Stimulated activated CD8-positive, alpha-beta memory T cell treated with anti-CD3 and anti-CD28 coated beads, Interleukin-12 subunit alpha, Interleukin-12 subunit beta, amount 100 ng/mL, for 1 hour (primary cell): ENCODE measurements around the gene PXT1.
"Not testable (repeated sequence)": the region's sequence is repeated elsewhere in the genome, so short reads cannot be mapped to it uniquely, and the experiment has no call there.

ENCODE experiments used
- DNase-seq: peaks from one replicate; pipeline ENCODE4 v3.0.0-alpha.2; 2020; ENCODE audit warnings: low read depth

The PXT1 gene

DNA sequence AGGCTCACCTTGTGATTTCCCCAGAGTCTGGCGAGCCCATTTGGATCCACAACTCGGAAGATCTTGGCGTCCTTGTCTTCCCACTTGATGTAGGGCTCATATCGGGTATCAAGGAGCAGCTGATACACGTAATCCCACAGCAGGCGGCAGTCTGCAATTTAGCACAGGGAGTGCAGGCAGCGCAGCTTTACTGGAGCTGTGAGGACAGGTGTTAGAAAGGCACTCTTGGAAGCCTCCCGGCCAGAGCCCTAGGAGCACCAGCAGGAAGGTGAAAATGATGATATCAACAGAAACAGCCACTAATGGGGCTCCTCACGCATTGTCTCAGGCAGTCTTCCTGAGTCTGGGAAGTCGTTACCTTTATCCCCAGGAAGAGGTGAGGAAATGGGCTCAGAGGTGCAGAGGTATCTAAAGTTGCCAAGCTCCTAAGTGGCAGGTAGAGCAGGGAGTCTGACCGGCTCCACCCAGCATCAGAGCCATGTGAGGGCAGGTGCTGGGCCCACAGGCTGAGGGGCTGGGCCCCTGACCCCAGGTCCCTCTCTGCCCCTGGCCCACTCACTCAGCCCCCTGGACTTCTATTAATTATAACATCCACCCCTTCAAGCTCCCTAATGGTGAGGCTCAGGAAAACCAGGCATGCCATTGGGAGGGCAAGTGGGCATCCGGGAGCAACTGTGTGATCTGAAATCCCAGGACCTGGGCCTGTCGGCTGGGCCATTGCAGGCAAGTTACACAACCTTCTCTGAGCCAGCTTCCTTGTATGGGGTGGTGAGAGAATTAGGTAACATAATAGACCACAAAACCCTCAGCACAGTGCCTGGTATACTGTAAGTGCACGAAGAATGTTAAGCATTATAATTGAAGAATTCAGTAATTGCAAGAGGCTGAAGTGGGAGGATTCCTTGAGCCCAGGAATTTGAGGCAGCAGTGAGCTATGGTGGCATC, 73.5 kb downstream of the PXT1 start:
- no peak for DNase-seq

DNA sequence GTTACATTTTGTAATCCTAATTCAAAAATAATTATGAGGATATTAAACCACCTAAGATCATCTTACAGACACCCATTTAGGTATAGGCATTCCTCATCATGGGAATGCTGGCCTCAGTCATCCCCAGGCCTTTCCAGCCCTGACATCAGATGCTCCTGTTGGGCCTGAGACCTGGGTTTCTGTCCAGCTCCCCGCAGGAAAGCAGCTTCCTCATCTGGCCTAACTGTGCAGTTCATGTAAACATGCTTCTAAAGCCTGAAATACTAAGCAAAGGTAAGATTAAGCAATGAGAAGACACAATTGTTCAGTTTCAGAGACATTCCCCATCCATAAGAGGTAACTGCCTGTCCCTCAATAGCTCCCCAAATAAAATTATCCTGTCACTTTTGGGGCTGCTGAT, 74.2 kb downstream of the PXT1 start:
- no peak for DNase-seq

DNA sequence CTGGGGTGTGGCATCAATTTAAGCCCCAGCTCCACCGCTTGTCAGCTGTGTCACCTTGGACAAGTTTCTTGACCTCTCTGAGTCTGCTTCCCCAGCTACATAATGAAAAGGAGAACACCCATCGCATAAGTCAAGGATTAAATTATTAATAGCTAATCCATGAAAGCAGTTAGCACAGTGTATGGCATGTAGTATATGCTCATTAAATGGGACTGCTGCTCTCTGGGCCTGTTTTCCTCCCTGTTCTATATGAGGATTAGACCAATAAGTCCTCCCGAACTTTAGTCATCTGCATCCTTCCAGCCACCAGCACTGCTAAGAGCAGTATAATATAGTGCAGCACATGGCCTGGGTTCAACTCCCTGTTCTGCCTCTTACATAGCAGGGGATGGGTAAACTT, 74.9 kb downstream of the PXT1 start:
- DNase-seq: no peak

DNA sequence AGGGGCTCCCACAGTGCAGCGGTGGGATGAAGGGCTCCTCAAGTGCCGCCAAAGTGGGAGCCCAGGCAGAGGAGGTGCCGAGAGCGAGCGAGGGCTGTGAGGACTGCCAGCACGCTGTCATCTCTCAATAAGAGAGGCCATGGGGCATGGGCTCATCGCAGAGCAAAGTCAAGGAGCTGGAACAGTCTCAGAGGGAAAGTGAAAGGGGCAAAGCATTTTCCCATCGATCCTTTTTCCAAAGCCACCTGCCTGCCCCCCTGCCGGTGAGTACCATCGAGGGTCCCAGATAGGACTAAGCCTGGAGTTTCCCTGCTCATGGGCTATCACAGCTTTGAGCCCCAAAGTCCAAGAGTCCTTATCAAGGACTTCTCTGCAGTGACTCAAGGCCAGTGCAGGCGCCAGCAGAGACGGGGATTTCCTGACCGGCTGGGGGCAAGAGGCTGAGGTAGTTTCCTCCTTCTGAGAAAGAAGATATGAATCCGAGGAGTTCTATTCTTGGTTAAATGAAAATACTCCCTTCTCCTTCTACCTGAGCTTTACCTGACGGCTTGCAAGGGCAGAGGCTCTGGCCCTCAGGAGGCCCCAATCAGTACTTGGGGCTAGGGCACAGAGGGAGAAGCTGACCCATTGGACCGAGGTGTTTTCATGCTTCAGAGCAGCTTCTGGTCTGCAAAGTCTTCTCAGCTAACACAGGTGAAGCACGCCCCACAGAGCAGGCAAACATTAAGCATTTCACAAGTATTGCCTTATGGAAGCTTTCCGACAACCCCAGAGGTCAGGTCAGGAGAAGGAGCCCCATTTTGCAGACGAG, 77.8 kb downstream of the PXT1 start:
- no peak for DNase-seq

DNA sequence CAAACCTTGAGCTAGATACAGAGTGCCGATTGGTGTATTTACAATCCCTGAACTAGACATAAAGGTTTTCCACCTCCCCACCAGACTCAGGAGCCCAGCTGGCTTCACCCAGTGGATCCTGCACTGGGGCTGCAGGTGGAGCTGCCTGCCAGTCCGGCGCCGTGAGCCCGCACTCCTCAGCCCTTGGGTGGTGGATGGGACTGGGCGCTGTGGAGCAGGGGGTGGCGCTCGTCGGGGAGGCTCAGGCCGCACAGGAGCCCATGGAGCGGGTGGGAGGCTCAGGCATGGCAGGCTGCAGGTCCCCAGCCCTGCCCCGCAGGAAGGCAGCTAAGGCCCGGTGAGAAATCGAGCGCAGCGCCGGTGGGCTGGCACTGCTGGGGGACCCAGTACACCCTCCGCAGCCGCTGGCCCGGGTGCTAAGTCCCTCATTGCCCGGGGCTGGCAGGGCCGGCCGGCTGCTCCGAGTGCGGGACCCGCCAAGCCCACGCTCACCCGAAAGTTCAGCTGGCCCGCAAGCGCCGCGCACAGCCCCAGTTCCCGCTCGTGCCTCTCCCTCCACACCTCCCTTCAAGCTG, 78.5 kb downstream of the PXT1 start:
- DNase-seq: not testable (repeated sequence)

DNA sequence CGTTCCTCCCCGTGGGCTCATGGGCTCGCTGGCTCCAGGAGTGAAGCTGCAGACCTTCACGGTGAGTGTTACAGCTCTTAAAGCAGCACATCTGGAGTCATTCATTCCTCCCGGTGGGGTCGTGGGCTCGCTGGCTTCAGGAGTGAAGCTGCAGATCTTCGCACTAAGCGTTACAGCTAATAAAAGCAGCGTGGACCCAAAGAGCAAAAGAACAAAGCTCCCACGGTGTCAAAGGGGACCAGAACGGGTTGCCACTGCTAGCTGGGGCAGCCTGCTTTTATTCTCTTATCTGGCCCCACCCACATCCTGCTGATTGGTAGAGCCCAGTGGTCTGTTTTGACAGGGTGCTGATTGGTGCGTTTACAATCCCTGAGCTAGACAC, 79.3 kb downstream of the PXT1 start:
- not testable (repeated sequence) for DNase-seq

DNA sequence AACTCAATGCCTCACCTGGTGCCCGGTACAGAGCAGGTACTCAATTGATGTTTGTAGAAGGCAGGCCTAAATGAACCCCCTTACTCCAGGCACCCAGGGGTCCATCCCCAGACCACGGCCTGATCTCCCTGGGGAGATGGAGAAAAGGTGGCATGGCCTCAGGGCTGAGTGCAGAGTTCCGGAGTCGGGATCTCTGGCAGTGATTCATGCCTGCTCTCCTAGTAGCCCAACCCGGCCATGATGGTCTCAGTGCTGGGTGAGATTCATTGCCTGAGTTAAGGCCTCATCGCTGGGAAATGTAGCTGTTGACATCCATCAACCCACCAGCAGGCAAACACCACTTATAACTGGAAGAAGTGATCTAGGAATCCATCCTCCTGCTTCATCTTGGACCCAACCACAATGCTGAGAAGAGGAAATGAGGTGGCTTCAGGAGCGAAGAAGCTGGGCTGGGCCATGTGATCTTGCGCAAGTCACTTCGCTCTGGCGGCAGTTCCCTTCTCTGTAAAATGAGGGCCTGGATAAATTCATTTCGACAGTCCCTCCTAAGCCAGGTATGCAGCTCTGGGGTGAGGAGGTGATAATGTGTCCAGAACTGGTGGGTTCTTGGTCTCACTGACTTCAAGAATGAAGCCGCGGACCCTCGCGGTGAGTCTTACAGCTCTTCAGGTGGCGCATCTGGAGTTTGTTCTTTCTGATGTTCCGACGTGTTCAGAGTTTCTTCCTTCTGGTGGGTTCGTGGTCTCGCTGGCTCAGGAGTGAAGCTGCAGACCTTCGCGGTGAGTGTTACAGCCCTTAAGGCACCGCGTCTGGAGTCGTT, 79.9 kb downstream of the PXT1 start:
- DNase-seq: no peak

DNA sequence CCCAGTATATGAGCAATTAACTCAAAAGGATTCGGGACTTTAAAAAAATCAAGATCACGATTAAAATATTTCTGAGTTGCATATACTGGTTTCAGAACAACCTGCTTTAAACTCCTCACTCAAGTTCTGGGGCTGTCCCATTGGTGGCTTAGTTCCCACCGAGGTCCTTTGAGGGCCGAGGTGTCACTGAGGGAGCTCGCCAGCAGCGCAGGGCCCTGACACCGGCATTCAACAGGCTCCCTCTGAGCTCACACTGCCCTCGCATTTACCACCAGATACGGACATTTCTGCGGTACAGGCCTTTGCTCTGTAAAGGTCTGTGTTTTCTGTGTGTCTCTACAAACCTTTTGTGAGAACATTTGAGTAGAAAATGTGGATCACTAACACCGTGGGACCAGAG, 81.6 kb downstream of the PXT1 start:
- DNase-seq: no peak

DNA sequence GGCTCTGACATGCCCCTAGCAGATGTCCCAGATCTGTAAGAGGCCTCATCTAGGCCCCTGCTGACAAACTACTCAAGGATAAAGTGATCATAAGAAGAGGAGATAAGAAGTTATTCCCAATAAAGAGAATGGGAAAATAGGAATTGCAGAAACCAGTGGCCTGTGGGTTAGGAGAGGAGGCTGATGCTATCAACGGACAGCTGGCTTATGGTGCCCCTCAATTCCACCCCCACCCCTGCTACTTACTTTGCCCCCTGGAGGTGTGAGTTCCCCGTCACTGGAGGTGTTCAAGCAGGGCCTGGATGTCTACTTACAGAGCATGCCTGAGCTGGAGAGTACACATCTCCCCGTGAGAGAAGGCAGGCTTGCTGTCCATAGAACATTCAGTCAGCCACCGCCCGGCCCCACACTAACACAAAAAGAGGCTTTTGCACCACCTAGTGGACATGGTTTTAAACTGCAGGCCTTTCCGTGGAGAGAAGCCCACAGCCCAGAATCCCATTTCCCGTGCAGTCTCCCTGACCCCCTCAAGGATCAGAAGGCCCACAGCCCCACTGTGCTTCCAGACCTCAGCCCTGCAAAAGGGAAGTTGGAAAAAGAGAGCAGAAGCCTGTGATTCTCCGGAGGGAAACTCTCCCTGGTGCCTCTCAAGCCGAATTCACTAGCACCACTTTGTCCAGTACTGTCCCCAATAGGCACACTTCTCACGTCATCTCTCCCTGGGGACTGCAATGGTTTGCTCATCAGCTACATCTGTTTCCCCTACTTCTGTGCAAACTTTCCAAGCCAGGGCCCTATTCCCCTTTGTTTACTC, 82.2 kb downstream of the PXT1 start:
- DNase-seq: peak; percentile 57

DNA sequence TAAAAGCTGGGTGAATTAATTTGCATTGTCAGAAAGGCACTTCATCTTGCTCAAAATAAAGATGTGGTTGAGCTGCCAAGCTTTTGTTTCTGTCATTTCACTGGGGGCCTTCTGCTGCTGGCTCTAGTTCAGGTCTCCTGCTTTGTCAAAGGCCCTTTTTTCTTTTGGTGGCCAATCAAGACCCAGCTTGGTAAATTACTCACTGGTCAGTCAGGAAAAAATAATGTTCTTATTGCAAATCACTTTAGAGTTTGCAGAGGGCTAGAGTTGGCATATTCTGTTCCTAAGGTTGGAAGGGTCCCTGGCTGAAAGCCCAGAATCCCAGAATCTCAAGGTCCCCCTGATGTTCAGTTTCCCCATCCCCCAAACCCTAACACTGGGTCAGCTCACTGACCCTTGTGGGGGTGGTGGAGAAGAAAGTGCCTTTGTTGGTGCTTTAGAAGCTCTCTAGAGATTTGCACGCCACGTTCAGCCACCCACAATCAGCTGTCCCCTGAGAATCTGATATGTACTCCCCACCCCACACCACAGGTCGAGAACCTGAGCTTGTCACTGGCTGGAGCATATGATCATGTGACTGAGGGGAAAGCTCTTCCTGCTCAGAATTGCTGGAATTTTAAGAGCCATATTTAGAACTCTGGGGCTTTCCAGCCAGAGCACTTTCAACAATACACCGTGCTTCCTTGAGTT, 84.3 kb downstream of the PXT1 start:
- DNase-seq: no peak

DNA sequence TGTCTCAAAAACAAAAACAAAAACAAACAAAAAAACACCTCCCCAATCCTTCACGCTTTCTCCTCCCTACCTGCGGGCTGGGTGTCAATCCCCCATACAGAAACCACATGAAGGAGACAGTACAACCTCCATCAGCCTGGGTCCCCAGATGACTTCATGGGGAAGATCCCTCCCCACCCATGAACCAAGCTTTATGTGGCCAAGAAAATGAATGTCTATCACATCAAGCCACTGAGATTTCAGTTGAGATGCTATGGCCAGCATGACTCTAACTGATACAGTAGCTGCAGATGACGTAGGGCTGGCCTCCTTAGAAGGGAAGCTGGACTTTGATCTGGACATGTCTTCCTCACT, 84.8 kb downstream of the PXT1 start:
- no peak for DNase-seq

DNA sequence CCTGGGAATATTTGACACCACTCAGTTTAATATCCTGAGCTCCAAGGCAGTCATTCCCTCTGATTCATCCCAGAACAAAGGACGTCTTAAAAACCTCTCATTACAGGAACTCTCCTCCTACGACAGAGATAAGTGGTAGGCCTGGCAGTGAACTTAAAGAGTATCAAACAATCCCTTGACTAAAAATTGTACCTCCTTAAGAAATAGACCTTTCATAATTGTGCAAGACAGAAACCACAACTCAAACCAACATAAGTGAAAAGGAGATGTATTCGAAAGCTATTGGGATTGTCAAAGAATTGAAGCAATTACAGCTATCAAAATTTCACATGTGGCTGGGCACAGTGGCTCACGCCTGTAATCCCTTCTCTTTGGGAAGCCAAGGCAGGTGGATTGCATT, 86.8 kb downstream of the PXT1 start:
- no peak for DNase-seq

DNA sequence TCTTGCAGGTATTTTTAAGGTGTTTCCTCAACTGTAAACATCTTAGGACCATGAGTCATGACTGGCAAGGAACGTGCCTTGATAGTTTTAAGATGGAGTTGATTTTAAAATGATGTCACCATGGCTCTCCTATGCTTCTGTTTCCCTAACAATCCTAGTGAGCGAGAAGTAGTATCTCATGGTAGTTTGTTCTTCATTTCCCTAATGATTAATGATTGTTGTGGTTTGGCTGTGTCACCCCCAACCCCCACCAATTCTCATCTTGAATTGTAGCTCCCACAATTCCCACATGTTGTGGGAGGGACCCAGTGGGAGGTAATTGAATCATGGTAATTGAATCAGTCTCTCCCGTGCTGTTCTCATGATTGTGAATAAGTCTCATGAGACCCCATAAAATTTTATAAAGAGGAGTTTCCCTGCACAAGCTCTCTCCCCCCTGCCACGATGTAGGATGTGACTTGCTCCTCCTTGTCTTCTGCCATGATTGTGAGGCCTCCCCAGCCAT, 89.2 kb downstream of the PXT1 start:
- DNase-seq: no peak

DNA sequence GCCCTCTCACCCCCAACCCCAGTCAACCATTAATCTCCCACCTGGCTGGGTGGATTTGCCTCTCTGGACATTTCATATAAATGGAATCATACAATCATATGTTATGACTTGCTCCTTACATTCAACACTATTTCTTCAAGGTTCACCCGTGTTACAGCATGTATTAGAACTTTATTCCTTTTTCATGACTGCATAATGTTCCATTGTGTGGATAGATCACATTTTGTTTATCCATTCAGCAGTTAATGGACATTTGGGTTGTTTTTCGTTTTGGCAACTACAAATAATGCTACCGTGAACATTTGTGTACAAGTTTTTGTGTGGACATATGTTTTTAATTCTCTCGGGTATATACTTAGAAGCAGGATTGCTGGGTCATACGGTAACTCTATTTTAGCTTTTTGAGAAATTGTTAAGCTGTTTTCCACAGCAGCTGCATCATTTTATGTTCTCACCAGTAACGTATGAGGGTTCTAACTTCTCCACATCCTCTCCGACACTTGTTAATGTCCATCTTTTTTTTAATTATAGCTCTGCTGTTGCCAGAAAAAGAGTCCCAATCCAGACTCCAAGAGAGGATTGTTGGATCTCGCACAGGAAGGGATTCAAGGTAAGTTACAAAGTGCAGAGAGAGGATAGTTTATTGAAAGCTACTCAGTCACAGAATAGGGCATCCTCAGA, 90.0 kb downstream of the PXT1 start:
- no peak for DNase-seq

DNA sequence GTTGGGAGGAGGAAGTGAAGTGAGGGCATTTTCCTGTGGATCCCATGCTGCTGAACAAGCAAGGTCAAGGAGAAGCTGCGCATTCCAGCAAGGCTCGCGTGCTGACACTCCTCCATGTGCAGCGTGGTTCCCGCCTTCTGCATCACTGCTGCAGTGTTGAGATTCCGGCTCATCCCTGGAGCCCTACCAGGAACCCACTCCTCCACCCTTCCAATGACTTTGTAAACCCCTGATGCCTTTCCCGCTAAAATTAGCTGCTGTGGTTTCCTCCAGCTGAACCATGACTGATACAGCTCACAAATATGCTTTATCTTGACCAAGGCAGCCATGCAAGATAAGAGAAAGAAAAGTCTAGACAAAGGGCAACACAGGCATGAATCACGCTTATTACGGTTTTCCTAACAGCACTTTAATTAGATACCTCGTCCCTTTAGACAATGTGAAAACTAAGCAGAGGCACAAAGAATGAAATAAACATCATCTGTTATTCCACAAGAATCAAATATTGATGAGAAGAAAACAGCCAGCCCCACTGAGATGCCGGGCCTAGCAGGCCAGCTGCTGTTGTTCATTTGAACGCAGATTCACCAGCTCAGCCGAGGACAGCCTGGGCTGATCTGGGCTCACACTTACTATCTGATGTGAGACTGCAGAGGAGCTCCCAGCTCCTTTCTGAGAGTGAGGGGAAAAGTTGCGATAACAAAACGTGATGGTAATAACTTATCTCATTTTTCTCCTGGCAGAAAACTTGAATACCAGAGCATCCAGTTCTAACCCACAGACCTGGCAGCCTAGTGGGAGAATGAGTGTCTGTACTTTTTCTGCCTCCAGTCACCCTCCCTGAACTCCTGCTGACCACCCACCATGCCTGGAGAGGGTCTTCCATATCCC, 91.7 kb downstream of the PXT1 start:
- no peak for DNase-seq

DNA sequence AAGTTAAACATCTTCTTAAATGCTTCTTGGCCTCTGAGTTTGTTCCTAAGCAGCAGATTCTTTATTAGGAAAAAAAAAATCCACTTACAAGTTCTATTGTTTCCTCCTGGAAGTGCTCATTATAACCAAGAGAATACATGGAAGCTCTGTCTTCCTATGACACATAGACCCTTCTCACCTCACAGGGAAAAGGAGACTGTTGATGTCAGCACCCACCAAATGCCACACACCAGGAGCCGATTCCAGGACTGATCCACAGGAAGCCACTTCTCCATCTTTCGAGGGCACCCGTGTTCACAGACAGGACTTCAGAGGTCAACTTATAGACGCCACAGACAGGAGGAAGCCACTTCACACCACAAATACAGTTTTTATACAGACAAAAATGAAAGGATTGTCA, 92.6 kb downstream of the PXT1 start:
- no peak for DNase-seq

DNA sequence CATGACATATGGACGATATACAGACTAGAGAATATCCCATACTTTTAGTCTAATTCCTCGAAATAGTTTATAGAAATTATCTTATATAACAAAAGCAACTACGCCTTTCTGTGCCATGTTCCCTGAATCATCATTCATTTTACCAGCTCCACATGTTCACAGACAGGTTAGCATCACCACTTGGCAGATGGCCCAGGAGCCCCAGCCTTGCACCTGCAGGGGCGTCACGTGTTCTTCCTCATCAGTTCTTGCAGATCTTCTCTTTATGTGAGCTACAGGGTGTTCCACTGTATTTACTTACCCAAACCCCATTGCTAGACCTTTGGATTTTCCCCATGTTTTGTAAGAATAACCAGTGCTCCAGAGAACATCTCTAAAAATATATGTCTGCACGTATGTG, 93.4 kb downstream of the PXT1 start:
- no peak for DNase-seq

DNA sequence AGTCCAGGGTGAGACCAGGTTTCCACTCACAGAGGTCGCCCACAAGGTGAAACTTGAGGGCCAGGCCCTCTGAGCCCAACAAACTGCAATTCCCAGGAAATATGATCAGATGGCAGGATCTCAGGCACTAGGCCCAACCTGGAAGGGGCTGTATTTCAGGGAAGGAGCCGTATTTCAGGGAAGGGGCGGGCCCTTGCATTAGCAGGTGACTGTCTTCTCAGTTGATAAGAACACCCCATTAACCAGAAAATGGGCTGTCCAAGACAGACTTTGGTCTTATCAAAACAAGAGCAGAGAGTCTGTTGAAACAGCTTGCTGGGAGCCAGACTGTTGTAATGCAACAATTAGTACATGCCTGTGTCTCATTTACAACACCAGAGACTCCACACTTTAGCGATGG, 95.0 kb downstream of the PXT1 start:
- no peak for DNase-seq
